Esophagus muscularis mucosa (tissue), 4 donors: ENCODE measurements around the gene SGSM2. TPM values are rescaled to one million over a fixed set of nuclear protein-coding genes. Genes with fewer than 3 reads are reported as not detected.

Experiments
- DNase-seq: peaks from one replicate; pipeline ENCODE4 v3.0.0-alpha.2; 2017; ENCODE audit errors: extremely low spot score
- H3K27ac ChIP-seq, 4 donors: fragments of 200-600 bp; sonication (generic); replicated peaks in 1 of 4; 1 replicate in 3 of 4; 2 replicates in 1 of 4; pipeline ENCODE4 v1.5.1; 2016 to 2019; ENCODE audit warnings: mild to moderate bottlenecking in 1 of 4
- H3K27me3 ChIP-seq, 4 donors: fragments of 200-600 bp; sonication (generic); one replicate each; pipeline versions ENCODE4 v1.5.1 to v1.6.0; 2016 to 2019
- H3K36me3 ChIP-seq, 4 donors: fragments of 200-600 bp; sonication (generic); one replicate each; pipeline ENCODE4 v1.5.1; 2016 to 2019
- H3K4me1 ChIP-seq, 4 donors: fragments of 200-600 bp; sonication (generic); one replicate each; pipeline ENCODE4 v1.5.1; 2016 to 2019
- H3K4me3 ChIP-seq, 4 donors: fragments of 200-600 bp; sonication (generic); 1 replicate in 2 of 4; 2 replicates in 2 of 4; pipeline ENCODE4 v1.5.1; 2016 to 2019; ENCODE audit warnings: mild to moderate bottlenecking in 4 of 4, moderate library complexity in 1 of 4
- H3K9me3 ChIP-seq, 4 donors: fragments of 200-600 bp; sonication (generic); 1 replicate in 3 of 4; 2 replicates in 1 of 4; pipeline ENCODE4 v1.5.1; 2016 to 2019
- CTCF ChIP-seq, 3 experiments: fragments of 200-600 bp in 2 of 3; fragments of 450-650 bp in 1 of 3; sonication (generic) in 2 of 3; IDR thresholded peaks; one replicate each; pipeline ENCODE4 v1.5.1; 2017 to 2019; ENCODE audit warnings: antibody characterized with exemption in 3 of 3, mild to moderate bottlenecking in 2 of 3, moderate library complexity in 1 of 3
- EP300 ChIP-seq: sonication (generic); formaldehyde crosslinking; IDR thresholded peaks from one replicate; pipeline ENCODE4 v1.6.1; 2017; ENCODE audit warnings: antibody characterized with exemption
- POLR2A ChIP-seq: fragments of 450-650 bp; IDR thresholded peaks from one replicate; pipeline ENCODE4 v1.6.1; 2017; ENCODE audit warnings: antibody characterized with exemption, moderate library complexity, mild to moderate bottlenecking, low read depth
- POLR2AphosphoS5 ChIP-seq, 2 donors: sonication (generic); formaldehyde crosslinking; IDR thresholded peaks; one replicate each; pipeline ENCODE4 v1.6.1; 2017; ENCODE audit warnings: antibody characterized with exemption in 2 of 2
- WGBS: methylation state at CpG from one replicate; pipeline ENCODE4 v1.1.5; 2018; 5-methylcytosine and 5-hydroxymethylcytosine counted together
- intact Hi-C: fragments of 100-400 bp; cut with DNase I; formaldehyde crosslinking; loops from one replicate; pipeline ENCODE4 v1.15.1; 2023
- total RNA-seq, 4 donors: library from RNA; depleted of rRNA; stranded (reverse); fragments of >200 nt; gene quantifications; one replicate each; pipeline versions ENCODE4 v1.1.0 to v1.2.1, GENCODE V29; 2016

SGSM2 gene
- total RNA-seq, 4 donors from 2014 or later = 32.0 to 72.2 (median 37.8) TPM

- Histone ChIP-seq H3K36me3 (peaks cover 2 to 47% (median 37%) of the 10 kb centered on the region in 4 donors), H3K27ac (no peak overlapping the region), H3K9me3 (no peaks in the 10 kb centered on the region), H3K27me3 (no peaks in the 10 kb centered on the region), H3K4me3 (no peak overlapping the region), H3K4me1 (no peaks in the 10 kb centered on the region)
- 91% methylated on average over 3 of the region's 3 CpGs for WGBS
- no peak for DNase-seq
- intact Hi-C loops = no loop called here
- TF ChIP-seq CTCF (IDR thresholded peaks at IDR 0.05) (no peak), EP300 (no peak), POLR2AphosphoS5 (IDR thresholded peaks at IDR 0.05) (no peak), POLR2A (no peak)
Measured at GRCh38 chr17:2317796-2318195, 19.5 kb upstream of the SGSM2 start.

DNA sequence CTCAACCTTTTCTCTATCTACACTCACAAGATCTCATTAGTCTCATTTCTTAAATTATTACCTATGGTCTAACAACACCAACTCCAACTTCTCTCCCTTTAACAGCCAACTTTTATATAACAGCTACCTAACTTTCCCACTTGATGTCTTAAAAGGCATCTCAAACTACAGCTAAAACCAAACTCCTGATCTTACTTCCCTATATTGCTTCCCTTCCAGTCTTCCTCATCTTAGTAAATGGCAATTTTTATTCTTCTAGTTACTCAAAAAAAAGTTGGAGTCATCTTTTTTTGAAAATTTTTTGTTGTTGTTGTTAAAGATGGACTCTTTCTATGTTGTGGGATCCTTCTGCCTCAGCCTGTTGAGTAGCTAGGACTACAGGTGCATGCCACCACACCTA lies 18.2 kb upstream of the SGSM2 start:
- Histone ChIP-seq H3K9me3 (no peaks in the 10 kb centered on the region), H3K4me3 (no peak overlapping the region), H3K27ac (no peak overlapping the region), H3K4me1 (no peaks in the 10 kb centered on the region), H3K36me3 (peaks cover 14 to 60% (median 49%) of the 10 kb centered on the region in 4 donors), H3K27me3 (no peaks in the 10 kb centered on the region)
- intact Hi-C loops = no loop called here
- no peak for DNase-seq
- no peak for TF ChIP-seq CTCF (IDR thresholded peaks at IDR 0.05)
- no peak for TF ChIP-seq POLR2A
- TF ChIP-seq EP300 = no peak
- TF ChIP-seq POLR2AphosphoS5 (IDR thresholded peaks at IDR 0.05) = no peak

DNA sequence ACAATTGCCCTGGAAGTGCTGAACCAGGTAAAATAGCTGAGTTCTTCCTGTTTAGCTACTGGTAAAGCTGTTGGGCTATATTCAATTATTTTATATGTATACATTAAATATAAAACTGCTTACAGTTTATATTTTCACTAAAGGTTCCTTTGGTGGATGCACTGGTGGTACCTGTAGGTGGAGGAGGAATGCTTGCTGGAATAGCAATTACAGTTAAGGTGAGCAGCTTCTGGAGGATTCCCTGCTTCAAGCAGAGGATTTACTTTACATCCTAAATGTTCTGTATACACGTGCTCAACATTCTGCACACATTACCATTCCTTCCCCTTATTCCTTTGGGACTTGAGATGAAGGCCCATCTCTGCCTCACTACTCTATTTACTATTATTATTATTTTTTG lies 15.9 kb upstream of the SGSM2 start:
- 79% methylated on average over 1 of the region's 1 CpG for WGBS
- Histone ChIP-seq H3K4me3 (no peak overlapping the region), H3K36me3 (peaks cover 29 to 83% (median 72%) of the 10 kb centered on the region in 4 donors), H3K4me1 (no peaks in the 10 kb centered on the region), H3K27me3 (no peaks in the 10 kb centered on the region), H3K9me3 (no peaks in the 10 kb centered on the region), H3K27ac (no peak overlapping the region)
- intact Hi-C loops = no loop called here
- no peak for DNase-seq
- TF ChIP-seq POLR2AphosphoS5 (IDR thresholded peaks at IDR 0.05) (no peak), EP300 (no peak), CTCF (IDR thresholded peaks at IDR 0.05) (no peak), POLR2A (no peak)

GRCh38 chr17:2323629-2324314 lies 13.5 kb upstream of the SGSM2 start:
- Histone ChIP-seq H3K36me3 (peaks cover 40 to 96% (median 89%) of the 10 kb centered on the region in 4 donors), H3K27ac (no peak overlapping the region), H3K4me3 (no peak overlapping the region), H3K9me3 (no peaks in the 10 kb centered on the region), H3K4me1 (no peaks in the 10 kb centered on the region), H3K27me3 (no peaks in the 10 kb centered on the region)
- DNase-seq = no peak
- intact Hi-C loops = no loop called here
- TF ChIP-seq CTCF (IDR thresholded peaks at IDR 0.05) (no peak), EP300 (no peak), POLR2A (no peak), POLR2AphosphoS5 (IDR thresholded peaks at IDR 0.05) (no peak)
- 85% methylated on average over 2 of the region's 2 CpGs for WGBS

DNA sequence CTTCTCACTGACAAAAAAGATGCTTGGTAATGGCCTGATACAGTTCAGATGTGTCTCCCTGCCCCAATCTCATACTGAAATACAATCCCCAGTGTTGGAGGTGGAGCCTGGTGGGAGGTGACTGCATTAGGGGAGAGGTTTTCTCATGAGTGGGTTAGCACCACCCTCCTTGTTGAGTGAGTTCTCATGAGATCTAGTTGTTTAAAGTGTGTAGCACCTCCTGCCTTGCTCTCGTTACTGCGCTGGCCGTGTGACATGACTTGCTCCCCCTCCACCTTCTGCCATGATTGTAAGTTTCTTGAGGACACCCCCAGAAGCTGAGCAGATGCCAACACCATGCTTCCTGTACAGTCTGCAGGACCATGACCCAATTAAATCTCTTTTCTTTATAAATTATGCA lies 6.0 kb upstream of the SGSM2 start:
- H3K36me3 ChIP-seq = peaks cover 69 to 91% (median 89%) of the 10 kb centered on the region in 4 donors

More for the DNA sequence above, 6.0 kb upstream of the SGSM2 start:
- intact Hi-C loops = no loop called here
- no peak for DNase-seq
- Histone ChIP-seq H3K27me3 (no peaks in the 10 kb centered on the region), H3K9me3 (no peaks in the 10 kb centered on the region), H3K4me3 (no peak overlapping the region), H3K27ac (no peak overlapping the region), H3K4me1 (peaks cover 13 to 20% (median 16%) of the 10 kb centered on the region in 4 donors)
- TF ChIP-seq EP300 (no peak), CTCF (IDR thresholded peaks at IDR 0.05) (no peak), POLR2A (no peak), POLR2AphosphoS5 (IDR thresholded peaks at IDR 0.05) (no peak)
- 70% methylated on average over 3 of the region's 3 CpGs for WGBS
